Stomach (tissue), 9 donors: ENCODE results near the gene KIF13A. TPM values are rescaled to one million over a fixed set of nuclear protein-coding genes. Genes with fewer than 3 reads are reported as not detected.
"Not testable (repeated sequence)": the region's sequence is repeated elsewhere in the genome, so short reads cannot be mapped to it uniquely, and the experiment has no call there.

ENCODE experiments used
- DNase-seq, 2 donors: peaks; one replicate each; pipeline versions ENCODE4 v3.0.0 to v3.0.0-alpha.2; 2013 to 2019
- H3K27ac ChIP-seq, 5 donors: fragments of 200-600 bp in 4 of 5; sonication (generic) in 4 of 5; one replicate each; pipeline ENCODE4 v1.5.1; 2013 to 2019; ENCODE audit warnings: mild to moderate bottlenecking in 1 of 5, moderate library complexity in 1 of 5
- H3K27me3 ChIP-seq, 3 donors: fragments of 200-600 bp; sonication (generic); one replicate each; pipeline ENCODE4 v1.5.1; 2017 to 2019; ENCODE audit warnings: mixed run types in 1 of 3
- H3K36me3 ChIP-seq, 4 donors: fragments of 200-600 bp; sonication (generic); 1 replicate in 3 of 4; 2 replicates in 1 of 4; pipeline ENCODE4 v1.5.1; 2016 to 2019
- H3K4me1 ChIP-seq, 4 donors: fragments of 200-600 bp; sonication (generic); one replicate each; pipeline ENCODE4 v1.5.1; 2016 to 2019
- H3K4me3 ChIP-seq, 4 donors: fragments of 200-600 bp; sonication (generic) in 3 of 4; one replicate each; pipeline ENCODE4 v1.5.1; 2016 to 2019; ENCODE audit warnings: mild to moderate bottlenecking in 1 of 4
- H3K9me3 ChIP-seq, 4 donors: fragments of 200-600 bp; sonication (generic); one replicate each; pipeline ENCODE4 v1.5.1; 2016 to 2019
- EP300 ChIP-seq: sonication (generic); formaldehyde crosslinking; IDR thresholded peaks from one replicate; pipeline ENCODE4 v1.6.1; 2017; ENCODE audit warnings: antibody characterized with exemption
- POLR2A ChIP-seq, 4 donors: fragments of 450-650 bp; IDR thresholded peaks; one replicate each; pipeline ENCODE4 v1.6.1; 2016; ENCODE audit warnings: antibody characterized with exemption in 4 of 4, control low read depth in 2 of 4, mild to moderate bottlenecking in 1 of 4, moderate library complexity in 1 of 4
- POLR2AphosphoS5 ChIP-seq, 3 donors: sonication (generic); formaldehyde crosslinking; IDR thresholded peaks; one replicate each; pipeline ENCODE4 v1.6.1; 2016; ENCODE audit warnings: antibody characterized with exemption in 3 of 3
- WGBS, 5 donors: extraction: QIAGEN DNeasy Blood & Tissue Kit in 3 of 5; methylation state at CpG; one replicate each; pipeline versions ENCODE4 v1.1.5 to v1.1.7; 2013 to 2018; 5-methylcytosine and 5-hydroxymethylcytosine counted together
- intact Hi-C: fragments of 100-400 bp; cut with DNase I; formaldehyde crosslinking; loops from one replicate; pipeline ENCODE4 v1.15.1; 2023; ENCODE audit warnings: low total_unique reads
- polyA plus RNA-seq, 3 donors: library from polyadenylated mRNA; stranded (reverse); fragments of 200-250 nt; gene quantifications; one replicate each; pipeline ENCODE4 v1.2.3, GENCODE V29; 2013
- total RNA-seq, 5 donors: library from RNA; depleted of rRNA; stranded (reverse); fragments of >200 nt; gene quantifications; one replicate each; pipeline versions ENCODE4 v1.1.0 to v1.2.3, GENCODE V29; 2014 to 2016
- TF ChIP-seq, protein P1 (sequence below), 7 experiments: fragments of 450-650 bp in 4 of 7; fragments of 200-600 bp in 3 of 7; sonication (generic) in 3 of 7; IDR thresholded peaks; one replicate each; pipeline ENCODE4 v1.5.1; 2016 to 2019; ENCODE audit warnings: antibody characterized with exemption in 7 of 7, control low read depth in 2 of 7, mild to moderate bottlenecking in 1 of 7
- donor health status: healthy with polysubstance abuse.
- donor health status: Bipolar disorder and iron deficiency.
- donor health status: healthy.

The KIF13A gene
- total and polyA plus RNA-seq, 8 donors: 9.2 to 60.6 (median 23.6) TPM

- TF ChIP-seq, protein P1, sequence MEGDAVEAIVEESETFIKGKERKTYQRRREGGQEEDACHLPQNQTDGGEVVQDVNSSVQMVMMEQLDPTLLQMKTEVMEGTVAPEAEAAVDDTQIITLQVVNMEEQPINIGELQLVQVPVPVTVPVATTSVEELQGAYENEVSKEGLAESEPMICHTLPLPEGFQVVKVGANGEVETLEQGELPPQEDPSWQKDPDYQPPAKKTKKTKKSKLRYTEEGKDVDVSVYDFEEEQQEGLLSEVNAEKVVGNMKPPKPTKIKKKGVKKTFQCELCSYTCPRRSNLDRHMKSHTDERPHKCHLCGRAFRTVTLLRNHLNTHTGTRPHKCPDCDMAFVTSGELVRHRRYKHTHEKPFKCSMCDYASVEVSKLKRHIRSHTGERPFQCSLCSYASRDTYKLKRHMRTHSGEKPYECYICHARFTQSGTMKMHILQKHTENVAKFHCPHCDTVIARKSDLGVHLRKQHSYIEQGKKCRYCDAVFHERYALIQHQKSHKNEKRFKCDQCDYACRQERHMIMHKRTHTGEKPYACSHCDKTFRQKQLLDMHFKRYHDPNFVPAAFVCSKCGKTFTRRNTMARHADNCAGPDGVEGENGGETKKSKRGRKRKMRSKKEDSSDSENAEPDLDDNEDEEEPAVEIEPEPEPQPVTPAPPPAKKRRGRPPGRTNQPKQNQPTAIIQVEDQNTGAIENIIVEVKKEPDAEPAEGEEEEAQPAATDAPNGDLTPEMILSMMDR (IDR thresholded peaks at IDR 0.05): no peak
- TF ChIP-seq POLR2AphosphoS5 (IDR thresholded peaks at IDR 0.05) (no peak), EP300 (no peak), POLR2A (IDR thresholded peaks at IDR 0.05) (no peak)
- WGBS, 5 donors: 65 to 81% (median 73%) methylated on average over 48 to 75 of the region's 75 CpGs
- H3K27ac ChIP-seq: no peak overlapping the region
- H3K4me1 ChIP-seq: no peaks in the 10 kb centered on the region
- DNase-seq: peak in 1 of 2 donors; percentile 16
- peak overlapping the region in 2 of 4 donors; percentile 25 to 29 for H3K4me3 ChIP-seq
- H3K27me3 ChIP-seq: peaks cover 0 to 6% (median 0%) of the 10 kb centered on the region in 3 donors
- H3K9me3 ChIP-seq: peaks cover 0 to 9% (median 3%) of the 10 kb centered on the region in 4 donors
- intact Hi-C loops: no loop called here
- no peaks in the 10 kb centered on the region for H3K36me3 ChIP-seq
Observed at GRCh38 chr6:18019539-18020534, 32.4 kb upstream of the KIF13A start.

DNA sequence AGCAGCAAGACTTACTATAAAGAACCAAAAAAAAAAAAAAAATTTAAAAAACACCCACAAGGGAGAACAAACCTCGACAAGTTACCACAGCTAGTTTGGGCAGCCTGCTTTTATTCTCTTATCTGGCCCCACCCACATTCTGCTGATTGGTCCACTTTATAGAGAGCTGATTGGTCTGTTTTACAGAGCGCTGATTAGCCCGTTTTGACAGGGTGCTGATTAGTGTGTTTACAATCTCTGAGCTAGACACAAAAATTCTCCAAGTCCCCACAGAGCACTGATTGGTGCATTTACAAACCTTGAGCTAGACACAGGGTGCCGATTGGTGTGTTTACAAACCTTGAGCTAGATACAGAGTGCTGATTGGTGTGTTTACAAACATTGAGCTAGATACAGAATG is 31.7 kb upstream of the KIF13A start:
- DNase-seq, H3K9me3 ChIP-seq, H3K27me3 ChIP-seq, intact Hi-C loops, H3K36me3 ChIP-seq, H3K4me1 ChIP-seq, H3K27ac ChIP-seq: not testable (repeated sequence)
- peak overlapping the region in 1 of 4 donors; percentile 29 for H3K4me3 ChIP-seq
- WGBS, 5 donors: 45 to 65% (median 52%) methylated on average over 4 of the region's 4 CpGs

DNA sequence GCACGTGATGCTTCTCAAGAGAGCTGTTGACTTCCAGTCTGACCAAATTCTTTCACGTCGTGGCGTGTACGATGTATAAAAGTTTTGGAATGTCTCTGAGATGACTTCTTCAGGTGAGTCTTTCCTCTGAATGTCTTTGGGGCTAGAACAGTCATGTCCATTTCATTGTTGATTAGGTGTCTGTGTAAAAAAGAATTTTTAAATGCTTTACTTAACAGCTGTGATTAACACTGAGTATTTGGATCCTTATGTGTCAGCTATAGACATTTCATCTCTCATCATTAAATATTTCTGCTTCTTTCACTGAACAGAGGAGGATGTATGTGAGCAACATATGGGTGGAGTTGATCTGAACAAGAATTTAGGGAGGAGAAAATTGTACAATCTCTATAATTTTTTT is 29.3 kb upstream of the KIF13A start:
- no peaks in the 10 kb centered on the region for H3K4me1 ChIP-seq
- H3K27ac ChIP-seq: no peak overlapping the region
- no peak for DNase-seq
- peaks cover 0 to 6% (median 0%) of the 10 kb centered on the region in 3 donors for H3K27me3 ChIP-seq
- WGBS, 5 donors: 45 to 57% (median 56%) methylated on average over 5 of the region's 5 CpGs
- intact Hi-C loops: no loop called here
- H3K4me3 ChIP-seq: no peak overlapping the region
- H3K9me3 ChIP-seq: peaks cover 0 to 9% (median 3%) of the 10 kb centered on the region in 4 donors
- H3K36me3 ChIP-seq: no peaks in the 10 kb centered on the region
- TF ChIP-seq POLR2AphosphoS5 (IDR thresholded peaks at IDR 0.05): no peak

- no peak for TF ChIP-seq EP300
- TF ChIP-seq, protein P1 (IDR thresholded peaks at IDR 0.05): no peak
- TF ChIP-seq POLR2AphosphoS5 (IDR thresholded peaks at IDR 0.05): no peak
- TF ChIP-seq POLR2A (IDR thresholded peaks at IDR 0.05): no peak
Observed at GRCh38 chr6:18016133-18016532, 28.7 kb upstream of the KIF13A start.

DNA sequence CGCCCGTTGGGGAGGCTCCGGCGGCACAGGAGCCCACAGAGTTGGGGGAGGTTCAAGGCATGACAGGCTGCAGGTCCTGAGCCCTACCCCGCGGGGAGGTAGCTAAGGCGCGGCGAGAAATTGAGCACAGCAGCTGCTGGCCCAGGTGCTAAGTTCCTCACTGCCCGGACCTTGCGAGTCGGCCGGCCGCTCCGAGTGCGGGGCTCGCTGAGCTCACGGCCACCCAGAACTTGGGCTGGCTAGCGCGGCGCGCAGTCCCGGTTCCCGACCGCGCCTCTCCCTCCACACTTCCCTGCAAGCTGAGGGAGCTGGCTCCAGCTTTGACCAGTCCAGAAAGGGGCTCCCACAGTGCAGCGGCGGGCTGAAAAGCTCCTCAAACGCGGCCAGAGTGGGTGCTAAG is 23.9 kb upstream of the KIF13A start:
- intact Hi-C loops: no loop called here
- Histone ChIP-seq H3K4me3 (no peak overlapping the region), H3K36me3 (no peaks in the 10 kb centered on the region), H3K27ac (no peak overlapping the region), H3K27me3 (no peaks in the 10 kb centered on the region), H3K9me3 (no peaks in the 10 kb centered on the region), H3K4me1 (no peaks in the 10 kb centered on the region)
- no peak for DNase-seq
- TF ChIP-seq POLR2AphosphoS5 (IDR thresholded peaks at IDR 0.05) (no peak), POLR2A (IDR thresholded peaks at IDR 0.05) (no peak), EP300 (no peak)
- TF ChIP-seq, protein P1 (IDR thresholded peaks at IDR 0.05): no peak
- WGBS, 5 donors: 96 to 97% (median 97%) methylated on average over 21 to 30 of the region's 30 CpGs

More at GRCh38 chr6:18016133-18016532, 28.7 kb upstream of the KIF13A start:
- Histone ChIP-seq H3K4me1 (no peaks in the 10 kb centered on the region), H3K27me3 (peaks cover 0 to 6% (median 0%) of the 10 kb centered on the region in 3 donors), H3K4me3 (no peak overlapping the region), H3K9me3 (peaks cover 0 to 9% (median 3%) of the 10 kb centered on the region in 4 donors), H3K27ac (no peak overlapping the region), H3K36me3 (no peaks in the 10 kb centered on the region)
- intact Hi-C loops: no loop called here
- no peak for DNase-seq

DNA sequence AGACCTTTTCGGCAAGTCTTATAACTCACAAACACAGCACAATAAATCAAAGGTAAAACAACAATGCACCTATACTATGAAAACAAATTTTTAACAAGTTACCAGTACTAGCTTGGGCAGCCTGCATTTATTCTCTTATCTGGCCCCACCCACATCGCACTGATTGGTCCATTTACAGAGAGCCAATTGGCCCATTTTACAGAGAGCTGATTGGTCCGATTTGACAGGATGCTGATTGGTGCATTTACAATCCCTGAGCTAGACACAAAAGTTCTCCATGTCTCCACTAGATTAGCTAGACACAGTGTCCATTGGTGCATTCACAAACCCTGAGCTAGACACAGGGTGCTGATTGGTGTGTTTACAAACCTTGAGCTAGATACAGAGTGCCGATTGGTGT is 23.1 kb upstream of the KIF13A start:
- H3K9me3 ChIP-seq, H3K27me3 ChIP-seq, DNase-seq, H3K4me3 ChIP-seq, H3K36me3 ChIP-seq, intact Hi-C loops, H3K4me1 ChIP-seq, H3K27ac ChIP-seq: not testable (repeated sequence)
- WGBS, 5 donors: 87 to 95% (median 91%) methylated on average over 4 of the region's 4 CpGs
